B cell (primary cell): ENCODE data around the gene TBC1D14.

ENCODE experiments used
- EZH2 ChIP-seq: IDR thresholded peaks from 2 replicates; pipeline ENCODE4 v1.6.1; 2012; ENCODE audit warnings: borderline replicate concordance, low read depth, mild to moderate bottlenecking, moderate library complexity, low read length; ENCODE audit not compliant: insufficient read depth, poor library complexity, severe bottlenecking
- TF ChIP-seq, protein P1 (sequence below): fragments of 200-600 bp; IDR thresholded peaks from one replicate; pipeline ENCODE4 v1.8.0; 2022; ENCODE audit warnings: antibody characterized with exemption, mild to moderate bottlenecking

DNA sequence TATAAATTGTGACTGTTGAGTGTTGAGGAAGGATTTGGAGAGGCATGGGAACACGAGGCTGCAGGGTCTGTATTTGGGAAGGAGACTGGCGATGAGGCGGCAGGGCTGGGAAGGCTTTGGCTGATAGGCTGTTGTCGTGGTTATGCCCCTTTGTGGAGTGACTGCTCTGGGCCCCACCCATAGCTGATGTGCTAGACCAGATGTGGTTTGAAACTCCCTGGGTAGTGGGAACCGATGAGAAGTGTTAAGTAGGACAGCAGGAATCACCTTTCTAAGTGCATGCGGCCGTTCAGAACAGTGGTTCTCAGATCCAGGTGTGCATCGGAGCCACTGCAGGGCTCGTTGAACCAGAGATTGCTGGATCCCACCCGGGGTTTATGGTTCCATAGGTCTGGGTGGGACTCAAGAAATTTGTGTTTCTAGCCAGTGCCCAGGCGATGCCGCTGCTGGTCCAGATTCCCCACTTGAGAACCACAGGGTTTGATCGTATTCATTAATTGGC lies 42.3 kb downstream of the TBC1D14 start:
- TF ChIP-seq, protein P1, sequence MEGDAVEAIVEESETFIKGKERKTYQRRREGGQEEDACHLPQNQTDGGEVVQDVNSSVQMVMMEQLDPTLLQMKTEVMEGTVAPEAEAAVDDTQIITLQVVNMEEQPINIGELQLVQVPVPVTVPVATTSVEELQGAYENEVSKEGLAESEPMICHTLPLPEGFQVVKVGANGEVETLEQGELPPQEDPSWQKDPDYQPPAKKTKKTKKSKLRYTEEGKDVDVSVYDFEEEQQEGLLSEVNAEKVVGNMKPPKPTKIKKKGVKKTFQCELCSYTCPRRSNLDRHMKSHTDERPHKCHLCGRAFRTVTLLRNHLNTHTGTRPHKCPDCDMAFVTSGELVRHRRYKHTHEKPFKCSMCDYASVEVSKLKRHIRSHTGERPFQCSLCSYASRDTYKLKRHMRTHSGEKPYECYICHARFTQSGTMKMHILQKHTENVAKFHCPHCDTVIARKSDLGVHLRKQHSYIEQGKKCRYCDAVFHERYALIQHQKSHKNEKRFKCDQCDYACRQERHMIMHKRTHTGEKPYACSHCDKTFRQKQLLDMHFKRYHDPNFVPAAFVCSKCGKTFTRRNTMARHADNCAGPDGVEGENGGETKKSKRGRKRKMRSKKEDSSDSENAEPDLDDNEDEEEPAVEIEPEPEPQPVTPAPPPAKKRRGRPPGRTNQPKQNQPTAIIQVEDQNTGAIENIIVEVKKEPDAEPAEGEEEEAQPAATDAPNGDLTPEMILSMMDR: no peak
- no peak for TF ChIP-seq EZH2
